B cell (primary cell): ENCODE results near the gene BLOC1S1. TPM values are rescaled to one million over a fixed set of nuclear protein-coding genes. Genes with fewer than 3 reads are reported as not detected.
A peak's percentile ranks its signal among the peaks of the same experiment; 100 is the strongest.

Source experiments
- ATAC-seq: fragments of 200-7000 bp; cut with Tn5 transposase; one replicate; pipeline ENCODE4 v1.10.0; 2021; ENCODE audit warnings: low read depth, mild to moderate bottlenecking, moderate number of reproducible peaks, moderate library complexity
- CTCF ChIA-PET: fragments of 350-600 bp; sonication (Branson Sonifier 250); formaldehyde crosslinking; loops from one replicate; lab custom pipeline; 2021; ENCODE audit warnings: antibody characterized with exemption, inconsistent platforms; lab: Charles Lee
- POLR2A ChIA-PET: fragments of 350-600 bp; sonication (Branson Sonifier 250); formaldehyde crosslinking; loops from one replicate; lab custom pipeline; 2021; ENCODE audit warnings: antibody characterized with exemption; lab: Charles Lee
- DNase-seq: peaks from one replicate; pipeline ENCODE4 v3.0.0; 2013
- H2AFZ ChIP-seq: 2 replicates; pipeline ENCODE4 v1.6.1; 2012; ENCODE audit warnings: mild to moderate bottlenecking, low read depth, low read length; ENCODE audit not compliant: insufficient read depth, poor library complexity, severe bottlenecking
- H3K27ac ChIP-seq, 2 donors: 1 replicate in 1 of 2; 2 replicates in 1 of 2; pipeline ENCODE4 v1.5.1; 2012 to 2013; ENCODE audit warnings: low read length in 2 of 2, mild to moderate bottlenecking in 2 of 2, moderate library complexity in 1 of 2
- H3K27me3 ChIP-seq, 4 experiments: fragments of 200-600 bp in 1 of 4; sonication (generic) in 1 of 4; replicated peaks in 1 of 4; 1 replicate in 2 of 4; 2 replicates in 2 of 4; pipeline versions ENCODE4 v1.6.1 to v1.7.0; 2013 to 2016; ENCODE audit warnings: low read length in 3 of 4, mild to moderate bottlenecking in 2 of 4, mixed read lengths in 1 of 4, moderate library complexity in 1 of 4; ENCODE audit not compliant: insufficient read depth in 4 of 4, control insufficient read depth in 3 of 4; ENCODE audit errors: control extremely low read depth in 1 of 4
- H3K36me3 ChIP-seq, 2 experiments: replicated peaks in 1 of 2; 1 replicate in 1 of 2; 2 replicates in 1 of 2; pipeline versions ENCODE4 v1.6.1 to v1.7.1; 2013; ENCODE audit warnings: low read length in 1 of 2; ENCODE audit not compliant: insufficient read depth in 2 of 2, control insufficient read depth in 1 of 2; ENCODE audit errors: control extremely low read depth in 1 of 2, extremely low read depth in 1 of 2
- H3K4me1 ChIP-seq, 2 donors: fragments of 200-600 bp in 1 of 2; sonication (generic) in 1 of 2; 1 replicate in 1 of 2; 2 replicates in 1 of 2; pipeline versions ENCODE4 v1.5.1 to v1.6.1; 2013 to 2017; ENCODE audit warnings: low read length in 2 of 2; ENCODE audit not compliant: control insufficient read depth in 2 of 2, insufficient read depth in 2 of 2
- H3K4me2 ChIP-seq: replicated peaks from 2 replicates; pipeline ENCODE3; 2012; ENCODE audit warnings: mild to moderate bottlenecking, low read depth, low read length; ENCODE audit not compliant: poor library complexity, severe bottlenecking
- H3K4me3 ChIP-seq, 5 experiments: fragments of 200-600 bp in 1 of 5; sonication (generic) in 1 of 5; 1 replicate in 3 of 5; 2 replicates in 2 of 5; pipeline versions ENCODE4 v1.5.1 to v1.7.0; 2011 to 2016; ENCODE audit warnings: low read length in 4 of 5, mild to moderate bottlenecking in 4 of 5, low read depth in 2 of 5, control low read depth in 1 of 5, moderate library complexity in 1 of 5; ENCODE audit not compliant: insufficient read depth in 1 of 5; ENCODE audit errors: control extremely low read depth in 1 of 5, extremely low read depth in 1 of 5
- H3K79me2 ChIP-seq: fragments of 200-600 bp; sonication (generic); one replicate; pipeline ENCODE4 v1.6.0; 2016; ENCODE audit warnings: low read length; ENCODE audit not compliant: control insufficient read depth, insufficient read depth
- H3K9ac ChIP-seq: fragments of 200-600 bp; sonication (generic); 2 replicates; pipeline ENCODE4 v1.6.1; 2017; ENCODE audit warnings: mild to moderate bottlenecking, low read length, moderate library complexity
- H3K9me3 ChIP-seq, 3 donors: one replicate each; pipeline versions ENCODE4 v1.6.1 to v1.7.1; 2013; ENCODE audit warnings: low read length in 2 of 3; ENCODE audit not compliant: control insufficient read depth in 2 of 3, insufficient read depth in 1 of 3; ENCODE audit errors: control extremely low read depth in 1 of 3
- H4K20me1 ChIP-seq: 2 replicates; pipeline ENCODE4 v1.6.0; 2012; ENCODE audit warnings: mild to moderate bottlenecking, low read length; ENCODE audit not compliant: insufficient read depth, control insufficient read depth, poor library complexity, severe bottlenecking
- H3K27ac Mint-ChIP-seq: one replicate; pipeline ENCODE4 v1.8.0; 2021; ENCODE audit warnings: mixed read lengths
- H3K27me3 Mint-ChIP-seq: one replicate; pipeline ENCODE4 v1.8.0; 2021; ENCODE audit warnings: mixed read lengths
- H3K4me1 Mint-ChIP-seq: one replicate; pipeline ENCODE4 v1.8.0; 2021; ENCODE audit warnings: mixed read lengths
- H3K4me3 Mint-ChIP-seq: one replicate; pipeline ENCODE4 v1.8.0; 2021; ENCODE audit warnings: mixed read lengths
- H3K9me3 Mint-ChIP-seq: one replicate; pipeline ENCODE4 v1.8.0; 2022; ENCODE audit warnings: mixed read lengths; ENCODE audit not compliant: insufficient read depth
- CTCF ChIP-seq: fragments of 200-600 bp; IDR thresholded peaks from one replicate; pipeline ENCODE4 v1.8.0; 2022; ENCODE audit warnings: antibody characterized with exemption, mild to moderate bottlenecking
- EZH2 ChIP-seq: IDR thresholded peaks from 2 replicates; pipeline ENCODE4 v1.6.1; 2012; ENCODE audit warnings: borderline replicate concordance, low read depth, mild to moderate bottlenecking, moderate library complexity, low read length; ENCODE audit not compliant: insufficient read depth, poor library complexity, severe bottlenecking
- WGBS: methylation state at CpG from one replicate; pipeline ENCODE4 v1.1.5; 2013; ENCODE audit warnings: missing lambda C conversion rate; ENCODE audit not compliant: insufficient coverage; 5-methylcytosine and 5-hydroxymethylcytosine counted together
- intact Hi-C: fragments of 100-400 bp; cut with micrococcal nuclease; formaldehyde crosslinking; loops from one replicate; pipeline ENCODE4 v1.10.0; 2022
- polyA plus RNA-seq: library from polyadenylated mRNA; depleted of rRNA; stranded (reverse); fragments of >200 nt; gene quantifications from 2 replicates; pipeline ENCODE4 v1.2.3, GENCODE V29; 2012
- total RNA-seq, 2 donors: library from RNA; stranded (reverse); fragments of 120-200 nt in 1 of 2; gene quantifications; 1 replicate in 1 of 2; 2 replicates in 1 of 2; pipeline versions ENCODE4 v1.2.3 to v1.2.4, GENCODE V29; 2013 to 2022

The BLOC1S1 gene
- total and polyA plus RNA-seq, 2 donors (not counting 1 experiment from before 2014, with no cell fraction given): 71.1 to 229 TPM

DNA sequence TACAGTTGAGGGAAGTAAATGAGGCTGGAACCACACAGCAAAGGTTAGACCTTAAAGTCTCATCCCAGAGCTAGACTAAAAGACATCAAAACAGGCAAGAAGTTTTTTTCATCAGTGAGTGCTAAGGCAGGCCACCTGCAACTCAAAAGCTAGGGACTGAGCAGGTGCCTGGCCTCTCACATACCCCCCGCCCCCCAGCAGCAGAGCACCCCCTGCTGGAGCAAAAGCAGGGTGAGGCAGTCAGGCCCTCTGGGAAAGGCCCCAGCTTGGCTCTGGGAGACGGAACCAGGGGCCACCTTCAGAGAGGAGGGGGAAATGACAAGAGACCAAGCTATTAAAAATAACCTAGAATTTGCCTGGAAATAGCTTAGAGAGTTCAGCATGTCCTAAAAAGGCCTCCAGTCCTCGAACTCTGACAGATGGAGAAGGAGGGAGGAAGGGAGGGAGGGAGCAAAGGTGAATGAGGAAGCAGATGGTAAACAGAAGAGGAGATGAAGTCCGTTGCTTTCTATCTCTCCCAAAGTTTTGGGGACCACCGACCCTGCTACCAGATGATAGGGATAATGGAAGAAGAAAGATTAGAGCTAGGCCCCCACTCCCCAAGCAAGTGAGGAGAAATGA lies 10.0 kb upstream of the BLOC1S1 start:
- Mint-ChIP-seq H3K4me3 (peak overlapping the region; percentile 14), H3K27me3 (peaks cover 18% of the 10 kb centered on the region), H3K9me3 (no peaks in the 10 kb centered on the region), H3K4me1 (peaks cover 28% of the 10 kb centered on the region), H3K27ac (no peak overlapping the region)
- Histone ChIP-seq H3K4me1 (peaks cover 19 to 21% of the 10 kb centered on the region in 2 donors), H3K27ac (no peak overlapping the region), H4K20me1 (no peaks in the 10 kb centered on the region), H3K4me2 (no peak overlapping the region), H3K36me3 (no peaks in the 10 kb centered on the region), H3K79me2 (no peaks in the 10 kb centered on the region), H3K9ac (no peak overlapping the region), H3K9me3 (no peaks in the 10 kb centered on the region), H2AFZ (no peak overlapping the region), H3K27me3 (peaks cover 0 to 20% (median 8%) of the 10 kb centered on the region in 4 experiments), H3K4me3 (no peak overlapping the region)
- ATAC-seq (no peak), DNase-seq (peak; percentile 53)
- CTCF ChIA-PET: interaction anchor here (0.9 to 2.8 kb wide), 11 partner anchors 8 to 60 kb away, joined by 3 to 15 read pairs (median 4); partner anchors contain the start of gene BLOC1S1
- intact Hi-C loops: loop anchor here (5.0 kb wide), 1 partner anchor 34 kb away; no protein-coding TSS in a partner anchor
- TF ChIP-seq CTCF (peak; percentile 41), EZH2 (no peak)
- 20% methylated on average over 2 of the region's 5 CpGs for WGBS
- POLR2A ChIA-PET: interaction anchor here (0.6 to 1.0 kb wide), 2 partner anchors 10 to 17 kb away, joined by 3 to 4 read pairs; partner anchors contain the start of gene BLOC1S1
